ENCODE data around the gene PPP6R2. TPM values are rescaled to one million over a fixed set of nuclear protein-coding genes. Genes with fewer than 3 reads are reported as not detected.

PPP6R2 gene
- total and polyA plus RNA-seq, 4 donors: 35.2 to 70.0 (median 46.6) TPM

GRCh38 chr22:50314455-50315288 lies 28.5 kb upstream of the PPP6R2 start:
- Histone ChIP-seq H3K36me3 (ENCODE audit: control insufficient read depth in 4 of 4, insufficient read depth in 4 of 4, low read length in 4 of 4) (peaks cover 0 to 2% (median 0%) of the 10 kb centered on the region in 4 donors), H3K4me1 (ENCODE audit: control insufficient read depth in 5 of 5, insufficient read depth in 5 of 5, low read length in 5 of 5) (peaks cover 0 to 15% (median under 1%) of the 10 kb centered on the region in 5 donors), H3K27me3 (ENCODE audit: control insufficient read depth in 3 of 3, insufficient read depth in 3 of 3, low read length in 2 of 3) (no peaks in the 10 kb centered on the region), H3K4me3 (no peak overlapping the region), H3K9ac (ENCODE audit: insufficient read depth in 1 of 2, low read length in 2 of 2) (no peak overlapping the region), H3K9me3 (ENCODE audit: control insufficient read depth in 4 of 4, insufficient read depth in 3 of 4, low read length in 3 of 4) (no peaks in the 10 kb centered on the region), H3K27ac (ENCODE audit: low read depth in 1 of 2, low read length in 1 of 2) (peak overlapping the region in 1 of 2 donors; percentile 43)
- no peak for TF ChIP-seq CTCF (IDR thresholded peaks at IDR 0.05; ENCODE audit: control extremely low read depth, extremely low read depth)
- ATAC-seq (ENCODE audit: insufficient read depth, low FRiP score): peak; percentile 77
- peak; percentile 38 to 57 (median 56) for DNase-seq
- 18 to 35% methylated on average over 33 of the region's 33 CpGs for WGBS, 2 donors

GRCh38 chr22:50315289-50316113 lies 27.6 kb upstream of the PPP6R2 start:
- Histone ChIP-seq H3K4me3 (no peak overlapping the region), H3K27me3 (ENCODE audit: control insufficient read depth in 3 of 3, insufficient read depth in 3 of 3, low read length in 2 of 3) (no peaks in the 10 kb centered on the region), H3K36me3 (ENCODE audit: control insufficient read depth in 4 of 4, insufficient read depth in 4 of 4, low read length in 4 of 4) (peaks cover 0 to 2% (median 0%) of the 10 kb centered on the region in 4 donors), H3K9ac (ENCODE audit: insufficient read depth in 1 of 2, low read length in 2 of 2) (no peak overlapping the region), H3K27ac (ENCODE audit: low read depth in 1 of 2, low read length in 1 of 2) (no peak overlapping the region), H3K4me1 (ENCODE audit: control insufficient read depth in 5 of 5, insufficient read depth in 5 of 5, low read length in 5 of 5) (peaks cover 0 to 14% (median 0%) of the 10 kb centered on the region in 5 donors), H3K9me3 (ENCODE audit: control insufficient read depth in 4 of 4, insufficient read depth in 3 of 4, low read length in 3 of 4) (no peaks in the 10 kb centered on the region)
- no peak for ATAC-seq (ENCODE audit: insufficient read depth, low FRiP score)
- 89 to 91% methylated on average over 18 of the region's 18 CpGs for WGBS, 2 donors
- no peak for TF ChIP-seq CTCF (IDR thresholded peaks at IDR 0.05; ENCODE audit: control extremely low read depth, extremely low read depth)
- DNase-seq: no peak

- peaks cover 0 to 14% (median 0%) of the 10 kb centered on the region in 5 donors for H3K4me1 ChIP-seq (ENCODE audit: control insufficient read depth in 5 of 5, insufficient read depth in 5 of 5, low read length in 5 of 5)
- H3K4me3 ChIP-seq: no peak overlapping the region
- ATAC-seq (ENCODE audit: insufficient read depth, low FRiP score) (no peak), DNase-seq (no peak)
- no peak for TF ChIP-seq CTCF (IDR thresholded peaks at IDR 0.05; ENCODE audit: control extremely low read depth, extremely low read depth)
- H3K9me3 ChIP-seq (ENCODE audit: control insufficient read depth in 4 of 4, insufficient read depth in 3 of 4, low read length in 3 of 4): no peaks in the 10 kb centered on the region
- H3K9ac ChIP-seq (ENCODE audit: insufficient read depth in 1 of 2, low read length in 2 of 2): no peak overlapping the region
- peaks cover 0 to 2% (median 0%) of the 10 kb centered on the region in 4 donors for H3K36me3 ChIP-seq (ENCODE audit: control insufficient read depth in 4 of 4, insufficient read depth in 4 of 4, low read length in 4 of 4)
- 87 to 93% methylated on average over 28 to 34 of the region's 45 CpGs for WGBS, 2 donors
- H3K27ac ChIP-seq (ENCODE audit: low read depth in 1 of 2, low read length in 1 of 2): no peak overlapping the region
- no peaks in the 10 kb centered on the region for H3K27me3 ChIP-seq (ENCODE audit: control insufficient read depth in 3 of 3, insufficient read depth in 3 of 3, low read length in 2 of 3)
Observed at GRCh38 chr22:50316114-50317065, 26.7 kb upstream of the PPP6R2 start.
